Ovary (tissue), 10 donors: ENCODE measurements around the gene GDAP1L1. TPM values are rescaled to one million over a fixed set of nuclear protein-coding genes. Genes with fewer than 3 reads are reported as not detected.

Experiments
- DNase-seq, 5 donors: peaks; one replicate each; pipeline ENCODE4 v3.0.0-alpha.2; 2019 to 2020
- H3K27ac ChIP-seq, 2 donors: fragments of 200-600 bp; one replicate each; pipeline versions ENCODE4 v1.5.1 to v1.8.0; 2019 to 2022
- H3K27me3 ChIP-seq: fragments of 200-600 bp; one replicate; pipeline ENCODE4 v1.8.0; 2022
- H3K36me3 ChIP-seq: fragments of 200-600 bp; sonication (generic); one replicate; pipeline ENCODE4 v1.5.1; 2019
- H3K4me1 ChIP-seq: one replicate; pipeline ENCODE4 v1.8.1; 2013; ENCODE audit warnings: mild to moderate bottlenecking, moderate library complexity; ENCODE audit not compliant: insufficient read depth
- H3K4me3 ChIP-seq: fragments of 200-600 bp; sonication (generic); one replicate; pipeline ENCODE4 v1.5.1; 2017
- H3K9me3 ChIP-seq, 2 donors: fragments of 200-600 bp in 1 of 2; sonication (generic) in 1 of 2; one replicate each; pipeline versions ENCODE4 v1.5.1 to v1.8.1; 2013 to 2019; ENCODE audit warnings: mild to moderate bottlenecking in 1 of 2, moderate library complexity in 1 of 2
- EP300 ChIP-seq: sonication (generic); formaldehyde crosslinking; IDR thresholded peaks from one replicate; pipeline ENCODE4 v1.6.1; 2017; ENCODE audit warnings: antibody characterized with exemption
- POLR2A ChIP-seq: fragments of 450-650 bp; IDR thresholded peaks from one replicate; pipeline ENCODE4 v1.6.1; 2017; ENCODE audit warnings: antibody characterized with exemption, mild to moderate bottlenecking, moderate library complexity
- WGBS, 3 donors: extraction: QIAGEN DNeasy Blood & Tissue Kit in 1 of 3; methylation state at CpG; one replicate each; pipeline versions ENCODE4 v1.1.5 to v1.1.7; 2013 to 2017; 5-methylcytosine and 5-hydroxymethylcytosine counted together
- intact Hi-C, 4 donors: fragments of 100-400 bp; cut with DNase I; formaldehyde crosslinking; loops; one replicate each; pipeline versions ENCODE4 v1.11.0 to v1.15.1; 2022 to 2023
- long read RNA-seq, 3 donors: library from polyadenylated mRNA in 2 of 3; unstranded in 2 of 3; transcript quantifications; one replicate each; pipeline ENCODE4 v2.0.0 and lab custom pipeline, GENCODE V29; 2021 to 2026
- polyA plus RNA-seq, 2 donors: library from polyadenylated mRNA; stranded (reverse); fragments of 200-250 nt in 1 of 2; fragments of 350-450 nt in 1 of 2; fragmentation: Illumina TruSeq in 1 of 2; extraction: RNeasy Lipid Tissue Mini Kit (QIAGEN cat#74804) in 1 of 2; gene quantifications; one replicate each; pipeline ENCODE4 v1.2.3, GENCODE V29; 2013 to 2014
- total RNA-seq, 7 donors: library from RNA; depleted of rRNA in 2 of 7; stranded (reverse); fragments of >200 nt in 2 of 7; fragmentation: NEBNext Ultra II Directional in 3 of 7; extraction: Animal tissue kit (Norgen Biotek cat#: 25700) in 3 of 7; gene quantifications; one replicate each; pipeline versions ENCODE4 v1.1.0 to v1.2.4, GENCODE V29; 2016 to 2023
- TF ChIP-seq, protein P1 (sequence below), 3 donors: fragments of 450-650 bp in 2 of 3; fragments of 200-600 bp in 1 of 3; IDR thresholded peaks; one replicate each; pipeline versions ENCODE4 v1.5.1 to v1.8.0; 2016 to 2022; ENCODE audit warnings: antibody characterized with exemption in 3 of 3, mild to moderate bottlenecking in 1 of 3
- donor health status: DM: no; HTN: no; CAD: no; lungs with moderate emphysema.
- donor health status: DM: no; HTN: no; CAD: no.
- donor health status: Bipolar disorder and iron deficiency.
- donor health status: DM: yes; HTN: yes; CAD: no.
- donor health status: DM: no; HTN: no; CAD: no.
- donor health status: DM: yes; HTN: yes; CAD: no.

Gene GDAP1L1
- total RNA-seq: 1 to 10 TPM; 1.3 to 3.3 (median 1.7) TPM
- 1 to 10 TPM in 1 of 2 donors, under 1 TPM in 1; 0.72 to 1.6 TPM for polyA plus RNA-seq
- long read RNA-seq, donor 1, partial matches to known transcripts: 0 of 7 reads
- long read RNA-seq, donor 1, other reads (novel, unspliced or antisense): 3 of 7 reads
- long read RNA-seq, donor 2: 0 reads
- long read RNA-seq, donor 3, partial matches to known transcripts: 0 of 2 reads
- long read RNA-seq, donor 3, other reads (novel, unspliced or antisense): 2 of 2 reads

DNA sequence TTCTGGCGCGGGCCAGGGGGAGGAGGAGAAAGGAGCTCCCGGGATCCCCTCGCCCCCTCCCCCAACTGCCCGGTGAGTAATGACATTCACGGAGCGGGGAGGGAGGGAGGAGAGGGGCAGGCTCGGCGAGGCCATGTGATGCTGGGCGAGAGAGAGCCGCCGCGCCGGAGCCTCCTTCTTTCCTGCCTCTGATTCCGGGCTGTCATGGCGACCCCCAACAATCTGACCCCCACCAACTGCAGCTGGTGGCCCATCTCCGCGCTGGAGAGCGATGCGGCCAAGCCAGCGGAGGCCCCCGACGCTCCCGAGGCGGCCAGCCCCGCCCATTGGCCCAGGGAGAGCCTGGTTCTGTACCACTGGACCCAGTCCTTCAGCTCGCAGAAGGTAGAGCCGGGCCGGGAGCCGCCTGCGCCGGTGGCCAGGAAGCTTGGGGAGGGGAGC lies at the start of gene GDAP1L1:
Gene GDAP1L1, plus strand, starts transcription at position 178 of the 441 bp plus-strand sequence. Its CDS starts 27 bp downstream, at position 205.
- Histone ChIP-seq H3K9me3 (no peaks in the 10 kb centered on the region), H3K27me3 (no peaks in the 10 kb centered on the region), H3K4me1 (peaks cover 9% of the 10 kb centered on the region), H3K4me3 (peak within 1 kb of the TSS; percentile 15), H3K27ac (no peak within 1 kb of the TSS), H3K36me3 (no peaks in the 10 kb centered on the region)
- 0 to 2% (median 1%) methylated on average over 32 of the region's 32 CpGs for WGBS, 3 donors
- TF ChIP-seq POLR2A (no peak), EP300 (no peak)
- TF ChIP-seq, protein P1, sequence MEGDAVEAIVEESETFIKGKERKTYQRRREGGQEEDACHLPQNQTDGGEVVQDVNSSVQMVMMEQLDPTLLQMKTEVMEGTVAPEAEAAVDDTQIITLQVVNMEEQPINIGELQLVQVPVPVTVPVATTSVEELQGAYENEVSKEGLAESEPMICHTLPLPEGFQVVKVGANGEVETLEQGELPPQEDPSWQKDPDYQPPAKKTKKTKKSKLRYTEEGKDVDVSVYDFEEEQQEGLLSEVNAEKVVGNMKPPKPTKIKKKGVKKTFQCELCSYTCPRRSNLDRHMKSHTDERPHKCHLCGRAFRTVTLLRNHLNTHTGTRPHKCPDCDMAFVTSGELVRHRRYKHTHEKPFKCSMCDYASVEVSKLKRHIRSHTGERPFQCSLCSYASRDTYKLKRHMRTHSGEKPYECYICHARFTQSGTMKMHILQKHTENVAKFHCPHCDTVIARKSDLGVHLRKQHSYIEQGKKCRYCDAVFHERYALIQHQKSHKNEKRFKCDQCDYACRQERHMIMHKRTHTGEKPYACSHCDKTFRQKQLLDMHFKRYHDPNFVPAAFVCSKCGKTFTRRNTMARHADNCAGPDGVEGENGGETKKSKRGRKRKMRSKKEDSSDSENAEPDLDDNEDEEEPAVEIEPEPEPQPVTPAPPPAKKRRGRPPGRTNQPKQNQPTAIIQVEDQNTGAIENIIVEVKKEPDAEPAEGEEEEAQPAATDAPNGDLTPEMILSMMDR (IDR thresholded peaks at IDR 0.05): no peak
- intact Hi-C loops: no loop called here
- DNase-seq: peak; percentile 30 to 56 (median 40)

DNA sequence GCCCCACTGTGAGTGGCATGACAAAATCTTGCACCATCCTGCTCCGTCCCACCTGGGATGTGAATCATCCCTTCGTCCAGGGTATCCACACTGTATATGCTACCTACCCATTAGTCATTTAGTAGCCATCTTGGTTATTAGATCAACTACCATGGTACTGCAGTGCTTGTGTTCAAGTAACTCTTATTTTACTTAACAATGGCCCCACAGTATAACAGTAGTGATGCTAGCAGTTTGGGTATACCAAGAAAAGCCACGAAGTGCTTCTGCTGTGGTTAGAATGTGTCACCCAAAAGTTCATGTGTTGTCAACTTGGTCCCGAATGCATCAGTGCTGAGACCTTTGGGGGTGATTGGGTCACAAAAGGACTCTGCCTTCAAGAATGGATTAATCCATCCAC lies 48.2 kb upstream of the GDAP1L1 start:
- WGBS, 3 donors: 91 to 92% (median 92%) methylated on average over 4 of the region's 4 CpGs

DNA sequence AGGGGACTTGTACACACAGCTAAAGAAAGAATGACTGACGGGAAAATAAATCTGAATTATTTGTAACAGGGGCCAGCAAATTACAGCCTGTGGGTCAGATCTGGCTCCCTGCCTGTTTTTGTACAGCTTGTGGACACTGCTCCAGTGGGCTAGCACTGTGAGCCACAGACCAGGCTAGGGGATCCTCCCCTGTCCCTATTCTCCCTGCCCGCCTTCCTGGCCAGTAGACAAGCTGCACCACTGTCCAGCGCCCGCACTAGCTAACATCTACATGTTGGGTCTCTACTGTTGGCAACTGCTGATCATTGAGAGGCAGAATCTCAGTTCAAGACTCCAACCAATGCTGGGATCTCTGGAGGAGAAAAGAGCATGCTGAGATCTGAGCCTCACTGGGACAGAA lies 47.2 kb upstream of the GDAP1L1 start:
- 91 to 96% (median 92%) methylated on average over 4 of the region's 4 CpGs for WGBS, 3 donors
- no peaks in the 10 kb centered on the region for H3K27me3 ChIP-seq
- intact Hi-C loops: loop anchor here in 1 of 4 donors (10.0 kb wide), 1 partner anchor 745 kb away; the partner anchor contains the start of gene SRSF6
- H3K4me3 ChIP-seq: no peak overlapping the region
- DNase-seq: no peak
- H3K27ac ChIP-seq: no peak overlapping the region
- no peaks in the 10 kb centered on the region for H3K36me3 ChIP-seq
- H3K9me3 ChIP-seq: no peaks in the 10 kb centered on the region
- TF ChIP-seq, protein P1 (IDR thresholded peaks at IDR 0.05): no peak
- TF ChIP-seq EP300 (no peak), POLR2A (no peak)
- peaks cover 4% of the 10 kb centered on the region for H3K4me1 ChIP-seq

More for the DNA sequence above, 48.2 kb upstream of the GDAP1L1 start:
- Histone ChIP-seq H3K27ac (no peak overlapping the region), H3K9me3 (no peaks in the 10 kb centered on the region), H3K4me1 (peaks cover 2% of the 10 kb centered on the region), H3K36me3 (no peaks in the 10 kb centered on the region), H3K27me3 (no peaks in the 10 kb centered on the region), H3K4me3 (no peak overlapping the region)
- intact Hi-C loops: loop anchor here in 1 of 4 donors (10.0 kb wide), 1 partner anchor 744 kb away; the partner anchor contains the start of gene SRSF6
- DNase-seq: no peak
- TF ChIP-seq EP300 (no peak), POLR2A (no peak)
- TF ChIP-seq, protein P1 (IDR thresholded peaks at IDR 0.05): no peak

DNA sequence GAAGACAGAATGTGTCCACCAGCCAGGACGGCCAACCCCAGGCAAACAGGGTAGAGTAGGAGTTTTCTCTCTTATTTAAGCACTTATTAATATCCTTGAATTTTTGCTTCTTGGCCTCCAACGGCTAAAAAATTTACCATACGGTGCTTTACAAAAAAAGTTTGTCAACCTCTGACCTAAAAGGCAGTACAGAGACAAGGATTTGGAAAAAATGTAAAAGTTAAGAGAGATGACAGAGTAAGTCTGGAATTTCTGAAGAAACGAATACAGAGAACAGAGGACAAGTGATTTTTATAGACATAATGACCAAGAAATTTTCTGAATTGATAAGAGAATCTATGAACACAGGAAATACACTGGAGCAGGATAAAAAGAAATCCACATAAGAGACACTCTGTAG lies 46.7 kb upstream of the GDAP1L1 start:
- no peak for DNase-seq
- Histone ChIP-seq H3K9me3 (no peaks in the 10 kb centered on the region), H3K27me3 (no peaks in the 10 kb centered on the region), H3K4me1 (peaks cover 4% of the 10 kb centered on the region), H3K4me3 (no peak overlapping the region), H3K36me3 (no peaks in the 10 kb centered on the region), H3K27ac (no peak overlapping the region)
- no peak for TF ChIP-seq EP300
- TF ChIP-seq POLR2A: no peak
- TF ChIP-seq, protein P1 (IDR thresholded peaks at IDR 0.05): no peak
- intact Hi-C loops: no loop called here
- WGBS, 3 donors: 48 to 62% (median 55%) methylated on average over 4 of the region's 4 CpGs
